WTC11 (cell line): ENCODE data around the gene LYL1. TPM values are rescaled to one million over a fixed set of nuclear protein-coding genes. Genes with fewer than 3 reads are reported as not detected.

Source experiments
- ATAC-seq: fragments of 200-7000 bp; cut with Tn5 transposase; 2 replicates; pipeline ENCODE4 v1.10.0; 2021; ENCODE audit warnings: mild to moderate bottlenecking, moderate library complexity
- CTCF ChIA-PET: fragments of 300-600 bp; sonication (Branson Sonifier 250); formaldehyde crosslinking; loops from one replicate; lab custom pipeline; 2021; ENCODE audit warnings: antibody characterized with exemption; lab: Charles Lee
- POLR2A ChIA-PET: fragments of 350-600 bp; sonication (Branson Sonifier 250); formaldehyde crosslinking; loops from one replicate; lab custom pipeline; 2021; ENCODE audit warnings: antibody characterized with exemption; lab: Charles Lee
- DNase-seq: peaks from one replicate; pipeline ENCODE4 v3.0.0; 2021; ENCODE audit warnings: low spot score
- H3K27ac Mint-ChIP-seq: 2 replicates; pipeline ENCODE4 v1.8.0; 2021; ENCODE audit warnings: mixed read lengths
- H3K27me3 Mint-ChIP-seq: 2 replicates; pipeline ENCODE4 v1.8.0; 2021; ENCODE audit warnings: low read depth, mild to moderate bottlenecking, moderate library complexity, mixed read lengths
- H3K36me3 Mint-ChIP-seq: 2 replicates; pipeline ENCODE4 v1.8.0; 2021; ENCODE audit warnings: mixed read lengths
- H3K4me1 Mint-ChIP-seq: 2 replicates; pipeline ENCODE4 v1.8.0; 2022; ENCODE audit warnings: mixed read lengths
- H3K4me3 Mint-ChIP-seq: 2 replicates; pipeline ENCODE4 v1.8.0; 2021; ENCODE audit warnings: mild to moderate bottlenecking, moderate library complexity, mixed read lengths
- H3K9me3 Mint-ChIP-seq: 2 replicates; pipeline ENCODE4 v1.8.0; 2021; ENCODE audit warnings: mixed read lengths
- ARID4B ChIP-seq: sonication (generic); formaldehyde crosslinking; IDR thresholded peaks from 2 replicates; pipeline ENCODE4 v1.8.0; 2023; ENCODE audit warnings: missing genetic modification reagents, mild to moderate bottlenecking, borderline replicate concordance
- ETV6 ChIP-seq: sonication (generic); formaldehyde crosslinking; IDR thresholded peaks from 2 replicates; pipeline ENCODE4 v1.8.1; 2022; ENCODE audit warnings: mild to moderate bottlenecking, missing genetic modification reagents
- MAX ChIP-seq: sonication (generic); formaldehyde crosslinking; IDR thresholded peaks from 2 replicates; pipeline ENCODE4 v1.8.0; 2022; ENCODE audit warnings: mild to moderate bottlenecking, missing genetic modification reagents
- MLX ChIP-seq: sonication (generic); formaldehyde crosslinking; IDR thresholded peaks from 2 replicates; pipeline ENCODE4 v1.8.1; 2023; ENCODE audit warnings: mild to moderate bottlenecking, missing genetic modification reagents, moderate library complexity
- MYBL2 ChIP-seq: sonication (generic); formaldehyde crosslinking; IDR thresholded peaks from 2 replicates; pipeline ENCODE4 v1.8.1; 2023; ENCODE audit warnings: mild to moderate bottlenecking, moderate library complexity, missing genetic modification reagents
- NFATC4 ChIP-seq: fragments of 250-450 bp; sonication (Bioruptor Pico); IDR thresholded peaks from 2 replicates; pipeline ENCODE4 v1.9.0; 2021; ENCODE audit warnings: mild to moderate bottlenecking
- NFE2L1 ChIP-seq: sonication (generic); formaldehyde crosslinking; IDR thresholded peaks from 2 replicates; pipeline ENCODE4 v1.8.1; 2023; ENCODE audit warnings: missing genetic modification reagents
- NR1H2 ChIP-seq: sonication (generic); formaldehyde crosslinking; IDR thresholded peaks from 2 replicates; pipeline ENCODE4 v1.9.0; 2021; ENCODE audit warnings: mild to moderate bottlenecking, moderate library complexity, missing genetic modification reagents
- SMAD3 ChIP-seq: sonication (generic); formaldehyde crosslinking; IDR thresholded peaks from 2 replicates; pipeline ENCODE4 v1.8.0; 2022; ENCODE audit warnings: missing genetic modification reagents, mild to moderate bottlenecking, borderline replicate concordance
- SOX15 ChIP-seq: fragments of 250-450 bp; sonication (Bioruptor Pico); IDR thresholded peaks from 2 replicates; pipeline ENCODE4 v1.9.0; 2021; ENCODE audit warnings: mild to moderate bottlenecking
- SP1 ChIP-seq: sonication (generic); formaldehyde crosslinking; conservative IDR thresholded peaks from 2 replicates; pipeline ENCODE4 v1.8.1; 2022; ENCODE audit warnings: missing genetic modification reagents
- TCF7 ChIP-seq: sonication (generic); formaldehyde crosslinking; IDR thresholded peaks from 2 replicates; pipeline ENCODE4 v1.8.0; 2022; ENCODE audit warnings: mild to moderate bottlenecking, low read depth, missing genetic modification reagents, moderate library complexity
- TEAD1 ChIP-seq: sonication (generic); formaldehyde crosslinking; IDR thresholded peaks from 2 replicates; pipeline ENCODE4 v1.8.0; 2022; ENCODE audit warnings: mild to moderate bottlenecking, missing genetic modification reagents
- ZBTB43 ChIP-seq: sonication (generic); formaldehyde crosslinking; IDR thresholded peaks from 2 replicates; pipeline ENCODE4 v1.8.1; 2023; ENCODE audit warnings: mild to moderate bottlenecking, missing genetic modification reagents
- ZNF121 ChIP-seq: sonication (generic); formaldehyde crosslinking; IDR thresholded peaks from 2 replicates; pipeline ENCODE4 v1.8.0; 2023; ENCODE audit warnings: missing genetic modification reagents
- ZNF396 ChIP-seq: fragments of 250-450 bp; sonication (Bioruptor Pico); IDR thresholded peaks from 2 replicates; pipeline ENCODE4 v1.8.0; 2021; ENCODE audit warnings: mild to moderate bottlenecking, moderate library complexity, borderline replicate concordance
- ZNF425 ChIP-seq: fragments of 250-450 bp; sonication (Bioruptor Pico); conservative IDR thresholded peaks from 2 replicates; pipeline ENCODE4 v1.9.0; 2021; ENCODE audit warnings: mild to moderate bottlenecking
- ZNF512 ChIP-seq: sonication (generic); formaldehyde crosslinking; IDR thresholded peaks from 2 replicates; pipeline ENCODE4 v1.8.1; 2022; ENCODE audit warnings: missing genetic modification reagents, borderline replicate concordance
- total RNA-seq: library from RNA; stranded (reverse); gene quantifications from 3 replicates; pipeline ENCODE4 v1.2.3, GENCODE V29; 2021

LYL1 gene
- total RNA-seq, 1 experiment from 2014 or later: 1.2 TPM

- TF ChIP-seq ZNF512 (CRISPR knock-in tag) (no peak), SOX15 (CRISPR knock-in tag) (no peak)
Observed at GRCh38 chr19:13138171-13138915, 35.7 kb upstream of the LYL1 start (continued).

- no peak overlapping the region for H3K27ac Mint-ChIP-seq
- POLR2A ChIA-PET: no interaction called here
- H3K9me3 Mint-ChIP-seq: no peaks in the 10 kb centered on the region
- no peaks in the 10 kb centered on the region for H3K27me3 Mint-ChIP-seq
- DNase-seq: no peak
- H3K36me3 Mint-ChIP-seq: peaks cover 34% of the 10 kb centered on the region
- no peak for ATAC-seq
- H3K4me3 Mint-ChIP-seq: no peak overlapping the region
- CTCF ChIA-PET: no interaction called here
- peaks cover 8% of the 10 kb centered on the region for H3K4me1 Mint-ChIP-seq
- no peak for TF ChIP-seq NR1H2 (CRISPR knock-in tag)
- TF ChIP-seq NFATC4 (CRISPR knock-in tag): no peak
- no peak for TF ChIP-seq ZBTB43 (CRISPR knock-in tag)
- no peak for TF ChIP-seq ZNF121 (CRISPR knock-in tag)
Observed at GRCh38 chr19:13137290-13137794, 34.7 kb upstream of the LYL1 start.

GRCh38 chr19:13135068-13136062, 32.7 kb upstream of the LYL1 start:
- ATAC-seq (no peak), DNase-seq (no peak)
- Mint-ChIP-seq H3K36me3 (peaks cover 34% of the 10 kb centered on the region), H3K27ac (no peak overlapping the region), H3K4me3 (no peak overlapping the region), H3K27me3 (no peaks in the 10 kb centered on the region), H3K4me1 (peaks cover 8% of the 10 kb centered on the region), H3K9me3 (no peaks in the 10 kb centered on the region)
- TF ChIP-seq ETV6 (CRISPR knock-in tag) (no peak), NFE2L1 (no peak), MYBL2 (CRISPR knock-in tag) (no peak), TEAD1 (no peak), ZNF425 (CRISPR knock-in tag) (no peak), SMAD3 (CRISPR knock-in tag) (no peak), SP1 (CRISPR knock-in tag) (no peak), MAX (no peak), TCF7 (CRISPR knock-in tag) (no peak), ZNF396 (CRISPR knock-in tag) (no peak), ARID4B (CRISPR knock-in tag) (no peak), MLX (no peak)
- ChIA-PET POLR2A (no interaction called here), CTCF (no interaction called here)
